CD4-positive, alpha-beta T cell treated with Interleukin-17A for 4 hours (primary cell): ENCODE results near the gene SCAMP1.

Experiments used
- DNase-seq: peaks from one replicate; pipeline ENCODE4 v3.0.0-alpha.2; 2020; ENCODE audit warnings: mixed read lengths

The SCAMP1 gene

GRCh38 chr5:78497573-78498533 is 137.4 kb downstream of the SCAMP1 start:
- no peak for DNase-seq

GRCh38 chr5:78499485-78499884 is 139.1 kb downstream of the SCAMP1 start:
- DNase-seq = no peak

- no peak for DNase-seq
Measured at GRCh38 chr5:78500028-78500427, 139.6 kb downstream of the SCAMP1 start.

GRCh38 chr5:78500871-78501270 is 140.5 kb downstream of the SCAMP1 start:
- no peak for DNase-seq

GRCh38 chr5:78501411-78502352 is 141.3 kb downstream of the SCAMP1 start:
- no peak for DNase-seq

- DNase-seq = no peak
Measured at GRCh38 chr5:78503958-78504653, 143.7 kb downstream of the SCAMP1 start.

GRCh38 chr5:78504704-78505677 is 144.6 kb downstream of the SCAMP1 start:
- no peak for DNase-seq

- DNase-seq = no peak
Measured at GRCh38 chr5:78505860-78506259, 145.4 kb downstream of the SCAMP1 start.

- no peak for DNase-seq
Measured at GRCh38 chr5:78506261-78507024, 146.0 kb downstream of the SCAMP1 start.

GRCh38 chr5:78507531-78507930 is 147.1 kb downstream of the SCAMP1 start:
- no peak for DNase-seq

GRCh38 chr5:78508186-78508765 is 147.9 kb downstream of the SCAMP1 start:
- DNase-seq = no peak

- no peak for DNase-seq
Measured at GRCh38 chr5:78509145-78509865, 148.9 kb downstream of the SCAMP1 start.

GRCh38 chr5:78509884-78510769 is 149.7 kb downstream of the SCAMP1 start:
- DNase-seq = peak; percentile 40

- DNase-seq = no peak
Measured at GRCh38 chr5:78511121-78511906, 150.9 kb downstream of the SCAMP1 start.

GRCh38 chr5:78512435-78512834 is 152.0 kb downstream of the SCAMP1 start:
- DNase-seq = no peak

- no peak for DNase-seq
Measured at GRCh38 chr5:78513441-78513840, 153.0 kb downstream of the SCAMP1 start.

GRCh38 chr5:78514427-78515330 is 154.3 kb downstream of the SCAMP1 start:
- no peak for DNase-seq
